Activated naive CD4-positive, alpha-beta T cell treated with anti-CD3 and anti-CD28 coated beads for 36 hours (primary cell): ENCODE measurements around the gene IL36B. TPM values are rescaled to one million over a fixed set of nuclear protein-coding genes. Genes with fewer than 3 reads are reported as not detected.
"Not testable (repeated sequence)": the region's sequence is repeated elsewhere in the genome, so short reads cannot be mapped to it uniquely, and the experiment has no call there.

Experiments used
- CTCF ChIA-PET: fragments of 350-600 bp; sonication (Branson Sonifier 250); formaldehyde crosslinking; loops from one replicate; lab custom pipeline; 2021; ENCODE audit warnings: antibody characterized with exemption; lab: Charles Lee
- DNase-seq: peaks from one replicate; pipeline ENCODE4 v3.0.0-alpha.2; 2020
- H3K27ac Mint-ChIP-seq: one replicate; pipeline ENCODE4 v1.8.0; 2021; ENCODE audit warnings: mild to moderate bottlenecking, mixed read lengths
- H3K27me3 Mint-ChIP-seq: one replicate; pipeline ENCODE4 v1.8.0; 2021; ENCODE audit warnings: low read depth, mixed read lengths
- H3K36me3 Mint-ChIP-seq: one replicate; pipeline ENCODE4 v1.8.0; 2021; ENCODE audit warnings: low read depth, mixed read lengths
- H3K4me1 Mint-ChIP-seq: one replicate; pipeline ENCODE4 v1.8.0; 2021; ENCODE audit warnings: low read depth, mixed read lengths
- H3K4me3 Mint-ChIP-seq: one replicate; pipeline ENCODE4 v1.8.0; 2021; ENCODE audit warnings: mild to moderate bottlenecking, moderate library complexity, mixed read lengths
- H3K9me3 Mint-ChIP-seq: one replicate; pipeline ENCODE4 v1.8.0; 2021; ENCODE audit warnings: mixed read lengths
- intact Hi-C: fragments of 100-400 bp; cut with micrococcal nuclease; formaldehyde crosslinking; loops from one replicate; pipeline ENCODE4 v1.15.1; 2023
- total RNA-seq, 2 experiments: library from RNA; stranded (reverse); gene quantifications; one replicate each; pipeline ENCODE4 v1.2.3, GENCODE V29; 2021

The IL36B gene
- not detected for total RNA-seq

- Mint-ChIP-seq H3K9me3 (peaks cover 27% of the 10 kb centered on the region), H3K36me3 (peaks cover 13% of the 10 kb centered on the region), H3K27me3 (no peaks in the 10 kb centered on the region), H3K27ac (no peak within 1 kb of the TSS), H3K4me1 (peaks cover 10% of the 10 kb centered on the region), H3K4me3 (no peak within 1 kb of the TSS)
- CTCF ChIA-PET, result interaction anchor here (0.6 to 1.0 kb wide), 2 partner anchors 97 to 151 kb away, joined by 3 read pairs; no protein-coding TSS in a partner anchor
- intact Hi-C loops, result no loop called here
- DNase-seq, result no peak
Measured at GRCh38 chr2:113052396-113052917, at the start of gene IL36B. Gene IL36B, minus strand, starts transcription at chr2:113052867.

- intact Hi-C loops, result no loop called here
- Mint-ChIP-seq H3K9me3 (peaks cover 16% of the 10 kb centered on the region), H3K4me1 (peaks cover 40% of the 10 kb centered on the region), H3K27me3 (peaks cover 2% of the 10 kb centered on the region), H3K36me3 (peaks cover 3% of the 10 kb centered on the region), H3K4me3 (no peak overlapping the region), H3K27ac (no peak overlapping the region)
- CTCF ChIA-PET, result interaction anchor here (1.1 to 1.5 kb wide), 3 partner anchors 16 to 36 kb away, joined by 3 to 5 read pairs (median 4); no protein-coding TSS in a partner anchor
- no peak for DNase-seq
Measured at GRCh38 chr2:113102133-113102532, 49.5 kb upstream of the IL36B start.

GRCh38 chr2:113098532-113098931 is 45.9 kb upstream of the IL36B start:
- intact Hi-C loops, result loop anchor here (1.0 to 2.0 kb wide), 3 partner anchors 18 to 406 kb away; partner anchors contain the start of gene PSD4
- H3K9me3 Mint-ChIP-seq, result peaks cover 20% of the 10 kb centered on the region
- H3K4me3 Mint-ChIP-seq, result peak overlapping the region; percentile 50
- no peak for DNase-seq
- no peaks in the 10 kb centered on the region for H3K27me3 Mint-ChIP-seq
- peak overlapping the region; percentile 79 for H3K27ac Mint-ChIP-seq
- H3K4me1 Mint-ChIP-seq, result peaks cover 23% of the 10 kb centered on the region
- peaks cover 3% of the 10 kb centered on the region for H3K36me3 Mint-ChIP-seq
- CTCF ChIA-PET, result interaction anchor here (0.8 to 1.8 kb wide), 4 partner anchors 9 to 102 kb away, joined by 3 to 5 read pairs (median 3); no protein-coding TSS in a partner anchor

- peak overlapping the region; percentile 79 for H3K27ac Mint-ChIP-seq
- peak; percentile 59 for DNase-seq
- CTCF ChIA-PET, result interaction anchor here (0.7 to 1.8 kb wide), 6 partner anchors 9 to 103 kb away, joined by 3 to 5 read pairs (median 3); no protein-coding TSS in a partner anchor
- H3K27me3 Mint-ChIP-seq, result no peaks in the 10 kb centered on the region
- intact Hi-C loops, result loop anchor here (1.0 to 2.0 kb wide), 3 partner anchors 19 to 406 kb away; partner anchors contain the start of gene PSD4
- peak overlapping the region; percentile 50 for H3K4me3 Mint-ChIP-seq
- peaks cover 17% of the 10 kb centered on the region for H3K9me3 Mint-ChIP-seq
- peaks cover 19% of the 10 kb centered on the region for H3K4me1 Mint-ChIP-seq
- peaks cover 3% of the 10 kb centered on the region for H3K36me3 Mint-ChIP-seq
Measured at GRCh38 chr2:113098041-113098440, 45.4 kb upstream of the IL36B start.

GRCh38 chr2:113096842-113097618 is 44.4 kb upstream of the IL36B start:
- Mint-ChIP-seq H3K9me3 (peaks cover 14% of the 10 kb centered on the region), H3K27ac (peak overlapping the region; percentile 79), H3K4me1 (peaks cover 19% of the 10 kb centered on the region)
- H3K4me3 Mint-ChIP-seq, DNase-seq, H3K27me3 Mint-ChIP-seq, H3K36me3 Mint-ChIP-seq, intact Hi-C loops: not testable (repeated sequence)
- CTCF ChIA-PET, result interaction anchor here (0.6 to 0.9 kb wide), 3 partner anchors 41 to 160 kb away, joined by 3 to 4 read pairs (median 3); no protein-coding TSS in a partner anchor

DNA sequence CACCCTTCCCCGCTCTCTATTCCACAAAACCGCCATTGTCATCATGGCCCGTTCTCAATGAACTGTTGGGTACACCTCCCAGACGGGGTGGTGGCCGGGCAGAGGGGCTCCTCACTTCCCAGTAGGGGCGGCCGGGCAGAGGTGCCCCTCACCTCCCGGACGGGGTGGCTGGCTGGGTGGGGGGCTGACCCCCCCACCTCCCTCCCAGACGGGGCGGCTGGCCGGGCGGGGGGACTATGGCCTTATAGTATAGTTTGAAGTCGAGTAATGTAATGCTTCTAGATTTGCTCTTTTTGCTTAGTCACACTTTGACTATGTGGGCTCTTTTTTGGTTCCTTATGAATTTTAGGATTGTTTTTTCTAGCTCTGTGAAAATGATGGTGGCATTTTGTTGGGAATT is 43.6 kb upstream of the IL36B start:
- H3K4me3 Mint-ChIP-seq, H3K27ac Mint-ChIP-seq, H3K27me3 Mint-ChIP-seq, H3K36me3 Mint-ChIP-seq, intact Hi-C loops, DNase-seq: not testable (repeated sequence)
- peaks cover 14% of the 10 kb centered on the region for H3K9me3 Mint-ChIP-seq
- CTCF ChIA-PET, result interaction anchor here (0.6 kb wide), 1 partner anchor 160 kb away, joined by 3 read pairs; no protein-coding TSS in a partner anchor
- H3K4me1 Mint-ChIP-seq, result peaks cover 19% of the 10 kb centered on the region

- DNase-seq, result no peak
- H3K4me3 Mint-ChIP-seq, result no peak overlapping the region
- H3K4me1 Mint-ChIP-seq, result peaks cover 19% of the 10 kb centered on the region
- no peaks in the 10 kb centered on the region for H3K27me3 Mint-ChIP-seq
- H3K27ac Mint-ChIP-seq, result no peak overlapping the region
- CTCF ChIA-PET, result no interaction called here
- peaks cover 3% of the 10 kb centered on the region for H3K36me3 Mint-ChIP-seq
- H3K9me3 Mint-ChIP-seq, result peaks cover 14% of the 10 kb centered on the region
- intact Hi-C loops, result no loop called here
Measured at GRCh38 chr2:113093613-113093977, 40.9 kb upstream of the IL36B start.

GRCh38 chr2:113092864-113093612 is 40.4 kb upstream of the IL36B start:
- Mint-ChIP-seq H3K9me3 (peaks cover 14% of the 10 kb centered on the region), H3K27ac (no peak overlapping the region), H3K36me3 (peaks cover 3% of the 10 kb centered on the region), H3K4me3 (no peak overlapping the region), H3K27me3 (no peaks in the 10 kb centered on the region), H3K4me1 (peaks cover 13% of the 10 kb centered on the region)
- intact Hi-C loops, result no loop called here
- DNase-seq, result no peak
- CTCF ChIA-PET, result no interaction called here

DNA sequence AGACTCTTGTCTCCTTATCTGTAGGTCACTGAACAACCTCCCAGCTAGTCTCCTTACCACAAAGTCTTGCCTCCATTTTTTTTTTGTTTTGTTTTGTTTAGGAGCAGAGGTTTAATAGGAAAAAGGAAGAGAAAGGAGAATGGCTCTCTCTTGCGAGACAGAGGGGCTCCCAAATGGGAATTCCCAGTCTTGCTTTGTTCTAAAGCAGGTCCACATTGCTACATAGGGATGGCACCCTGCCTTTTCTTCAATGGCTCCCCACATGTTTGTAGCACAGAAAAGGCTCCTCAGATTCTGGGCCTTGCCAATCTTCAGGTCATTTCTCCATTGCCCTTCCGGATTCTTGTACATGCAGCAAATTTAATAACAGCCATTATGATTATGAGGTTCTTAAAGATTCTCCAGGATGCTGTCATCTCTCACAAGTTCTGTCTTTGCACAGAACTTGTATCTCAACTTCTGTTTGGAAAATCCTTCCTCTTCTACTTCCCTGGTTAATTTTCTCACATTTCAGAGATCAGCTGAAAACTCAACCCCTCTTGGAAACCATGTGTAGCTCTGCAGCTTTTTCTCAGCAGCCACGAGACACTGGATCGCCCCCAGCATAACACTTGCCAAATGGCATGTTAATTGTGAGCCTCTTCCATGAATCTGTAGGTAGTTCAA is 38.7 kb upstream of the IL36B start:
- H3K9me3 Mint-ChIP-seq, result peaks cover 5% of the 10 kb centered on the region
- intact Hi-C loops, result no loop called here
- no peaks in the 10 kb centered on the region for H3K36me3 Mint-ChIP-seq
- CTCF ChIA-PET, result interaction anchor here (1.2 kb wide), 1 partner anchor 11 kb away, joined by 5 read pairs; no protein-coding TSS in a partner anchor
- DNase-seq, result no peak
- H3K4me3 Mint-ChIP-seq, result no peak overlapping the region
- H3K4me1 Mint-ChIP-seq, result no peaks in the 10 kb centered on the region
- no peaks in the 10 kb centered on the region for H3K27me3 Mint-ChIP-seq
- H3K27ac Mint-ChIP-seq, result no peak overlapping the region

DNA sequence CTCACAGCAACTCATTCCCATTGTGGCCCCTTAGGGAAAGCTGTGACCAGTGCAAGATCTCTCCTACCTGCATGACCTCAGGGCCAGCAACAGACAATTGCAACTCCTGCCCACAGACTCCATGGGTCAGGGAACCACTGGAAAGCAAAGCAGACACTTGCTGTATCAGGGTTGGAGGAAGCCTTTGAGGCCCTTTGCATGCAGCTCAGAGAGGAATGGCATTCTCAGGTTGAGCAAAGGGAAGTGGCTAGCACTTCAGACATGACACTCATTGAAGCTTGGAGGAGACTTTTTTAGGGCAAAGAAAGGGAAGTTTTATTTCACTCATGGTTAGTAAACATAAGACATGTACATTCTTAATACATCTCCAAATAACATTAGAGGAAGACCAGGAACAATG is 37.2 kb upstream of the IL36B start:
- Mint-ChIP-seq H3K9me3 (peaks cover 1% of the 10 kb centered on the region), H3K4me1 (no peaks in the 10 kb centered on the region), H3K27ac (no peak overlapping the region), H3K36me3 (no peaks in the 10 kb centered on the region), H3K27me3 (no peaks in the 10 kb centered on the region), H3K4me3 (no peak overlapping the region)
- intact Hi-C loops, result no loop called here
- CTCF ChIA-PET, result interaction anchor here (3.0 kb wide), 1 partner anchor 10 kb away, joined by 19 read pairs; no protein-coding TSS in a partner anchor
- DNase-seq, result no peak

DNA sequence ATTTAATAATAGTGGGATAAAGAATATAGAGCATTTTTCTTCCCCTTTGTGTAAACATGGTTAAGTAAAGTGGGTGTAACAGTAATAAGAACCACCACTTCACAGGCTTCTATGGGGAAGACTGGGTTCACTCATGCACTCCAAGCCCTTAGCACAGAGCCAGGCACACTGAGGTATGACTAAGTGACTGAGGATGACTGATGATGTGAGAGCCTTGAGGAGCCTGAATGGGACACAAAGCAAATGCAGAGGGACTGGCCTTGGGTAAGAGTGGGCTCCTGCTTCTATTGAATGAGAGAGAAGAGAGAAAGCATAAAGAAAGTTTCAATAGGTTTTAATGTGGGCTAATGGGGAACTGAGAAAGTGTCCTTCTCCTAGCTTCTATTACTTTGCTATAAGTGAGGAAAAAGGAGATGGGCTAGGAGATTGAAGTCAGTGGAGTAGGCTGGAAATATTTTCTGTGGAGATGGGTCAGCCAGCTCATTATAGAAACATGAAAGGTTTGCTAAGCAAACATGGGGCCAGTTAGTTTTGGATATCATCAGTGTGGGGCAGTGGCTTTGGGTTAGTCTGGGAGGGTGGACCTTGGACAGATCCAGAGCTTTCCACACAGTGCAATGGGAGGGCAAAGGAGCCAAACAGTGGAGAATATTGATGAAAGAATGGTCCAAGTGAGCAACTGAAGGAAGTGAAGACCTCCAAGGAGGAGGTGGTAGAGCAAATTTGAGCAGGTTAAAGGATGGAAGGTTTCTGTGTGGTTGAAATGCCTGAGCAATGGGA is 35.7 kb upstream of the IL36B start:
- Mint-ChIP-seq H3K4me1 (peaks cover 5% of the 10 kb centered on the region), H3K4me3 (no peak overlapping the region), H3K27me3 (no peaks in the 10 kb centered on the region), H3K9me3 (peaks cover 1% of the 10 kb centered on the region), H3K36me3 (no peaks in the 10 kb centered on the region), H3K27ac (no peak overlapping the region)
- DNase-seq, result no peak
- CTCF ChIA-PET, result interaction anchor here (1.1 to 3.0 kb wide), 2 partner anchors 9 to 49 kb away, joined by 4 to 19 read pairs; no protein-coding TSS in a partner anchor
- intact Hi-C loops, result no loop called here
